K562 (cell line): ENCODE results near the gene TTLL4.

Experiments
- BHLHE40 ChIP-seq: IDR thresholded peaks from 2 replicates; pipeline ENCODE4 v1.6.1; 2011; ENCODE audit warnings: low read length, improper control_type of control experiment
- CREB1 ChIP-seq, 2 experiments: sonication (generic) in 1 of 2; formaldehyde crosslinking in 1 of 2; IDR thresholded peaks; 2 replicates each; pipeline versions ENCODE4 v1.6.1 to v1.8.0; 2012 to 2022; ENCODE audit warnings: inconsistent platforms in 1 of 2, mild to moderate bottlenecking in 1 of 2, missing genetic modification reagents in 1 of 2, moderate library complexity in 1 of 2
- EGR1 ChIP-seq: fragments of 450-650 bp; conservative IDR thresholded peaks from 2 replicates; pipeline ENCODE4 v1.6.1; 2017; ENCODE audit warnings: mild to moderate bottlenecking
- ELK1 ChIP-seq: sonication (generic); formaldehyde crosslinking; IDR thresholded peaks from 2 replicates; pipeline ENCODE4 v1.8.1; 2022; ENCODE audit warnings: missing genetic modification reagents
- FOXA1 ChIP-seq: fragments of 450-650 bp; IDR thresholded peaks from 2 replicates; pipeline ENCODE4 v1.6.1; 2016; ENCODE audit warnings: mild to moderate bottlenecking, borderline replicate concordance
- PYGO2 ChIP-seq: fragments of 450-650 bp; IDR thresholded peaks from 2 replicates; pipeline ENCODE4 v1.6.1; 2016; ENCODE audit warnings: mild to moderate bottlenecking, missing genetic modification characterization, moderate library complexity, missing compliant biosample characterization
- RBM15 ChIP-seq: fragments of 200-400 bp; formaldehyde crosslinking; IDR thresholded peaks from 2 replicates; pipeline ENCODE4 v1.6.1; 2018; ENCODE audit warnings: mild to moderate bottlenecking, low read length, moderate library complexity; ENCODE audit not compliant: insufficient read depth
- TSC22D4 ChIP-seq: fragments of 450-650 bp; IDR thresholded peaks from 2 replicates; pipeline ENCODE4 v1.6.1; 2016; ENCODE audit warnings: missing genetic modification characterization, missing biosample characterization, control low read depth
- TF ChIP-seq, protein P1 (sequence below): sonication (generic); formaldehyde crosslinking; IDR thresholded peaks from 2 replicates; pipeline ENCODE4 v1.8.0; 2023; ENCODE audit warnings: mild to moderate bottlenecking, missing genetic modification reagents
- TF ChIP-seq, protein P2 (sequence below): fragments of 250-450 bp; sonication (Bioruptor Pico); IDR thresholded peaks from 2 replicates; pipeline ENCODE4 v1.4.0; 2020; ENCODE audit warnings: mild to moderate bottlenecking, moderate library complexity
- TF ChIP-seq, protein P3 (sequence below), 3 experiments: IDR thresholded peaks in 2 of 3; conservative IDR thresholded peaks in 1 of 3; 2 replicates each; pipeline ENCODE4 v1.5.1; 2011 to 2012; ENCODE audit warnings: low read length in 3 of 3, mild to moderate bottlenecking in 3 of 3, control low read depth in 2 of 3, improper control_type of control experiment in 1 of 3, inconsistent platforms in 1 of 3, low read depth in 1 of 3, mixed read lengths in 1 of 3, moderate library complexity in 1 of 3; ENCODE audit not compliant: insufficient read depth in 2 of 3

- TF ChIP-seq, protein P1, sequence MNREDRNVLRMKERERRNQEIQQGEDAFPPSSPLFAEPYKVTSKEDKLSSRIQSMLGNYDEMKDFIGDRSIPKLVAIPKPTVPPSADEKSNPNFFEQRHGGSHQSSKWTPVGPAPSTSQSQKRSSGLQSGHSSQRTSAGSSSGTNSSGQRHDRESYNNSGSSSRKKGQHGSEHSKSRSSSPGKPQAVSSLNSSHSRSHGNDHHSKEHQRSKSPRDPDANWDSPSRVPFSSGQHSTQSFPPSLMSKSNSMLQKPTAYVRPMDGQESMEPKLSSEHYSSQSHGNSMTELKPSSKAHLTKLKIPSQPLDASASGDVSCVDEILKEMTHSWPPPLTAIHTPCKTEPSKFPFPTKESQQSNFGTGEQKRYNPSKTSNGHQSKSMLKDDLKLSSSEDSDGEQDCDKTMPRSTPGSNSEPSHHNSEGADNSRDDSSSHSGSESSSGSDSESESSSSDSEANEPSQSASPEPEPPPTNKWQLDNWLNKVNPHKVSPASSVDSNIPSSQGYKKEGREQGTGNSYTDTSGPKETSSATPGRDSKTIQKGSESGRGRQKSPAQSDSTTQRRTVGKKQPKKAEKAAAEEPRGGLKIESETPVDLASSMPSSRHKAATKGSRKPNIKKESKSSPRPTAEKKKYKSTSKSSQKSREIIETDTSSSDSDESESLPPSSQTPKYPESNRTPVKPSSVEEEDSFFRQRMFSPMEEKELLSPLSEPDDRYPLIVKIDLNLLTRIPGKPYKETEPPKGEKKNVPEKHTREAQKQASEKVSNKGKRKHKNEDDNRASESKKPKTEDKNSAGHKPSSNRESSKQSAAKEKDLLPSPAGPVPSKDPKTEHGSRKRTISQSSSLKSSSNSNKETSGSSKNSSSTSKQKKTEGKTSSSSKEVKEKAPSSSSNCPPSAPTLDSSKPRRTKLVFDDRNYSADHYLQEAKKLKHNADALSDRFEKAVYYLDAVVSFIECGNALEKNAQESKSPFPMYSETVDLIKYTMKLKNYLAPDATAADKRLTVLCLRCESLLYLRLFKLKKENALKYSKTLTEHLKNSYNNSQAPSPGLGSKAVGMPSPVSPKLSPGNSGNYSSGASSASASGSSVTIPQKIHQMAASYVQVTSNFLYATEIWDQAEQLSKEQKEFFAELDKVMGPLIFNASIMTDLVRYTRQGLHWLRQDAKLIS (CRISPR knock-in tag): no peak
- TF ChIP-seq BHLHE40 (no peak), EGR1 (no peak), ELK1 (no peak), PYGO2 (tag) (no peak), FOXA1 (no peak), CREB1 (IDR thresholded peaks at IDR 0.05) (no peak), CREB1 (CRISPR knock-in tag; IDR thresholded peaks at IDR 0.05) (no peak), TSC22D4 (no peak), RBM15 (no peak)
- TF ChIP-seq, protein P2, sequence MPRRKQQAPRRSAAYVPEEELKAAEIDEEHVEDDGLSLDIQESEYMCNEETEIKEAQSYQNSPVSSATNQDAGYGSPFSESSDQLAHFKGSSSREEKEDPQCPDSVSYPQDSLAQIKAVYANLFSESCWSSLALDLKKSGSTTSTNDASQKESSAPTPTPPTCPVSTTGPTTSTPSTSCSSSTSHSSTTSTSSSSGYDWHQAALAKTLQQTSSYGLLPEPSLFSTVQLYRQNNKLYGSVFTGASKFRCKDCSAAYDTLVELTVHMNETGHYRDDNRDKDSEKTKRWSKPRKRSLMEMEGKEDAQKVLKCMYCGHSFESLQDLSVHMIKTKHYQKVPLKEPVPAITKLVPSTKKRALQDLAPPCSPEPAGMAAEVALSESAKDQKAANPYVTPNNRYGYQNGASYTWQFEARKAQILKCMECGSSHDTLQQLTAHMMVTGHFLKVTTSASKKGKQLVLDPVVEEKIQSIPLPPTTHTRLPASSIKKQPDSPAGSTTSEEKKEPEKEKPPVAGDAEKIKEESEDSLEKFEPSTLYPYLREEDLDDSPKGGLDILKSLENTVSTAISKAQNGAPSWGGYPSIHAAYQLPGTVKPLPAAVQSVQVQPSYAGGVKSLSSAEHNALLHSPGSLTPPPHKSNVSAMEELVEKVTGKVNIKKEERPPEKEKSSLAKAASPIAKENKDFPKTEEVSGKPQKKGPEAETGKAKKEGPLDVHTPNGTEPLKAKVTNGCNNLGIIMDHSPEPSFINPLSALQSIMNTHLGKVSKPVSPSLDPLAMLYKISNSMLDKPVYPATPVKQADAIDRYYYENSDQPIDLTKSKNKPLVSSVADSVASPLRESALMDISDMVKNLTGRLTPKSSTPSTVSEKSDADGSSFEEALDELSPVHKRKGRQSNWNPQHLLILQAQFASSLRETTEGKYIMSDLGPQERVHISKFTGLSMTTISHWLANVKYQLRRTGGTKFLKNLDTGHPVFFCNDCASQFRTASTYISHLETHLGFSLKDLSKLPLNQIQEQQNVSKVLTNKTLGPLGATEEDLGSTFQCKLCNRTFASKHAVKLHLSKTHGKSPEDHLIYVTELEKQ (CRISPR knock-in tag): no peak
- TF ChIP-seq, protein P3, sequence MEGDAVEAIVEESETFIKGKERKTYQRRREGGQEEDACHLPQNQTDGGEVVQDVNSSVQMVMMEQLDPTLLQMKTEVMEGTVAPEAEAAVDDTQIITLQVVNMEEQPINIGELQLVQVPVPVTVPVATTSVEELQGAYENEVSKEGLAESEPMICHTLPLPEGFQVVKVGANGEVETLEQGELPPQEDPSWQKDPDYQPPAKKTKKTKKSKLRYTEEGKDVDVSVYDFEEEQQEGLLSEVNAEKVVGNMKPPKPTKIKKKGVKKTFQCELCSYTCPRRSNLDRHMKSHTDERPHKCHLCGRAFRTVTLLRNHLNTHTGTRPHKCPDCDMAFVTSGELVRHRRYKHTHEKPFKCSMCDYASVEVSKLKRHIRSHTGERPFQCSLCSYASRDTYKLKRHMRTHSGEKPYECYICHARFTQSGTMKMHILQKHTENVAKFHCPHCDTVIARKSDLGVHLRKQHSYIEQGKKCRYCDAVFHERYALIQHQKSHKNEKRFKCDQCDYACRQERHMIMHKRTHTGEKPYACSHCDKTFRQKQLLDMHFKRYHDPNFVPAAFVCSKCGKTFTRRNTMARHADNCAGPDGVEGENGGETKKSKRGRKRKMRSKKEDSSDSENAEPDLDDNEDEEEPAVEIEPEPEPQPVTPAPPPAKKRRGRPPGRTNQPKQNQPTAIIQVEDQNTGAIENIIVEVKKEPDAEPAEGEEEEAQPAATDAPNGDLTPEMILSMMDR (IDR thresholded peaks at IDR 0.05 in 2 of 3, conservative IDR thresholded peaks at IDR 0.05 in 1 of 3; ENCODE audit: insufficient read depth in 2 of 3, low read depth in 1 of 3, low read length in 3 of 3): no peak
Observed at GRCh38 chr2:218755567-218756404, 45.2 kb downstream of the TTLL4 start.
